GM12892 (cell line): ENCODE measurements around the gene IQCF2. TPM values are rescaled to one million over a fixed set of nuclear protein-coding genes. Genes with fewer than 3 reads are reported as not detected.

Source experiments
- DNase-seq: peaks from one replicate; pipeline ENCODE4 v3.0.0; 2011; ENCODE audit not compliant: insufficient read length
- FAIRE-seq: peaks from 2 replicates; lab custom pipeline; 2011; peaks lifted over from hg19 to GRCh38; lab: Jason Lieb, UNC
- POLR2A ChIP-seq: IDR thresholded peaks from 2 replicates; pipeline ENCODE4 v1.6.1; 2011; ENCODE audit warnings: low read depth, low read length, control low read depth
- POLR2AphosphoS5 ChIP-seq: IDR thresholded peaks from 2 replicates; pipeline ENCODE4 v1.6.1; 2011; ENCODE audit warnings: low read depth, low read length, control low read depth
- TAF1 ChIP-seq: IDR thresholded peaks from 2 replicates; pipeline ENCODE4 v1.6.1; 2011; ENCODE audit warnings: low read depth, mild to moderate bottlenecking, control low read depth, low read length, borderline replicate concordance
- polyA plus RNA-seq: library from polyadenylated mRNA; unstranded; fragments of >200 nt; gene quantifications from one replicate; pipeline ENCODE4 v1.2.1, GENCODE V29; 2012; ENCODE audit warnings: missing spikeins, inconsistent platforms; ENCODE audit not compliant: missing spikeins

Gene IQCF2
- not detected for polyA plus RNA-seq

DNA sequence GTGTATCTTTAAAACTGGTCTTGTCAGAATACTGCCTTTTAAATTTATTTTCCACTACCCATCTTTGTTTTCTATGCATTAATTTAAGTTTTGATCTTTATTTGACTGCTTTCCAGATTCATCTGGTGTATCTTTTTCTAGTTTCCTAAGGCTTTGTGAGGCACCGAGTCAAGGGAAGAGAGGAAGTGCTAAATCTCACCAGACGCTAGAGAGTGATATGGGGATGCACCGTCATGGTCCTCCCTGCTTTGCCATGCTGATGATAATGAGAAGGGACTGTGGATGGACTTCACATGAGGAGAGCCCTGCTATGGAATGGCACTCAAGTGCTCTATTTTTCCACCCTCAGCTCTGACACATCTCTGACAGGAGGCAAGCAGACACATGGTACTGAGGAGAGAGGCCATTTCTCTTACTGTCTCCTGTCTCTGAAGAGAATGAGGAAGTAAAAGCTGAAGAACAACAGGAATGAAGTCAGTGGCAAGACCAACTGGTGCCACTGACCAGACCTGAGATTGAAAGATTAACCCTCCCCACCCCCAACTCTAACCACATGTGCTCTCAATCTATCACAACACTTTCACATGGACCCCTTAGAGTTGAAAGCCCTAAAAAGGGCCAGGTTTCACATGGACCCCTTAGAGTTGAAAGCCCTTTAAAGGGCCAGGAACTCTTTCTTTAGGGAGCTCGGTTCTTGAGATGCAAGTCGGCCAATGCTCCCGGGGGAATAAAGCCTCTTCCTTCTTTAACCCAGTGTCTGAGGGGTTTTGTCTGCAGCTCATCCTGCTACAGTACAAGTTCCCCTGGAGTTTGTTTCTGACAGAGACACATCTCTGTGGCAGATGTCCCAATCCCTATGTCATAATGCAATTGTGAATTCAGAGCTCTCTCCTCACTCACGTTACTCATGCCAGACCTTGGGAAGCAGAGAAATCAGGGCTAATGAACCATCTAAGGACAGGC, at the start of gene IQCF2:
IQCF2 (plus strand) TSS at position 913 of the 963 bp plus-strand sequence. CDS start 52 bp downstream, outside the sequence.
- TF ChIP-seq POLR2A (no peak), TAF1 (no peak)
- FAIRE-seq (no peak), DNase-seq (no peak)

DNA sequence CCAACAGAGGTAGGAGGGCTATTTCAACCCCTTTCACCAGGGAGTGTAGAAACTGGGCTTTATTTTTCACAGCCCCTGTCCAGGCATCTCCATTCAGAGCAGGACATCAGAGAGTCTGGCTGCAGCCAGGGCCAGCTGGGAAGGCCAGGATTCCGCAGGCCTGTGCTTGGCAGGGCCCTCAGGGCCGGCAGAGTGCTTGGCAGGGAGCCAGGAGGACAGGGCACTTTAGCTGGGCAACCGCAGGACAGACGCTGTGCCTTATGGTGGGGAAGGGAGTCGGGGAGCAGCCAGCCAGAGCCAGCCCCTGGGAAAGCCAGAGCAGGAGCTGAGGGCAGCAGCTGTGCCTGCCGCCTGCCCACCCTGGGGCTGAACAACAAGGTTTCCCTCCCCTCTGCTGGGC, 47.9 kb upstream of the IQCF2 start:
- TF ChIP-seq POLR2AphosphoS5 (no peak), POLR2A (no peak), TAF1 (no peak)
- no peak for FAIRE-seq
- DNase-seq, result no peak

DNA sequence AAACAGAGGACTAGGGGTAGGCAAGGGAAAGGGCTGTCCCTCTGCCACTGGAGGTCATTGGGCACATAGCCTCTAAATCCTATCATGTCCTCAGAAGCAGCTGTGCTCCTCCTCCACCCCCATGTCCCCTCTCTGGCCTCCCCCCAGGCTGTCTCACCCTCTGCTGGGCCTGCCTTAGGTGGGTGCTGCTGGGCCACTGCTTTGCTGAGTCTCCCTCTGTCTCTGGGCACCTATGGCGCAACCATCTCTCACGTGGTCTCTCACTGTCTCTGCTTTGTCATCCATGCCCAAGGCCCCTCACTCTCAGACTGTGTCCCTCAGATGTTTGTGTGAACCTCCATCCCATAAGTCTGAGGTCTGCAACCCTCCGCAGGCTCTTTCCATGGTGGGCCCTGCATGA, 47.4 kb upstream of the IQCF2 start:
- FAIRE-seq (no peak), DNase-seq (no peak)
- no peak for TF ChIP-seq TAF1
- TF ChIP-seq POLR2A, result no peak

DNA sequence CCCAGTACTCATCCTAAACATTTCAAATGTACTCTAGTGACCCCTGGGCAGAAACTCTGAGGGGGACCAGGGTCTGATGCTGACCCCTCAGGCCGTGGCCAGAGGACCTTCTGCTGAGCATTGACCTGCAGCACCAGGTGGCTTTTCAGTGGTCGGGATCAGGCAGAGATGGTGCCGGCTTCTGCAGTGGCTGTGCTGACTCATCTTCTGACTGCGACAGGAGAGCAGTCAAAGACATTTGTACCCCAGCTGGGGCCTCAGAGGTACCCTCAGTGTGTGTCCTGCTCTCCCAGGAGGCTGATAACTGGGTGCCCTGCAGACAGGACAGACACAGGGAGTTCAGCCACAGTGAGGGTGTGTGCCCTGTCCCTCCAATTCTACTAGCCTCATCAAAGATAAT, 45.8 kb upstream of the IQCF2 start:
- no peak for DNase-seq
- TF ChIP-seq POLR2AphosphoS5 (no peak), POLR2A (no peak), TAF1 (no peak)
- FAIRE-seq, result no peak

DNA sequence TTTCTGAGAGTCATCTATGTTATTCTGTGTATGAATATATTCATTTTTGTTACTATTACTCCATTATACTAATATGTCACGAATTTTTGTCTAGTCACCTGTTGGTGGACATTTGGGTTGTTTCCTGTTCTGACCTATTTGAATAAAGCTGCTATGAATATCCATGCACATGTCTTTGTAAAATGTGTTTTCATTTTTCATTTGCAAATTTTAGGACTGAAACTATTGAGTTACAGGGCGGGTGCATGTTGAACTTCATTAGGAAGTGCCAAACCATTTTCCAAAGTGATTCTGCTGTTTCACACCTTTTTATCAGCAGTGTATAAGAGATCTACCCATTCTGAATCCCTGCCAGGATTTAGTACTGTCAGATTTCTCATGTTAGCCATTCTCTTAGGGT, 44.7 kb upstream of the IQCF2 start:
- DNase-seq, result no peak
- no peak for FAIRE-seq
- TF ChIP-seq POLR2A (no peak), TAF1 (no peak), POLR2AphosphoS5 (no peak)

DNA sequence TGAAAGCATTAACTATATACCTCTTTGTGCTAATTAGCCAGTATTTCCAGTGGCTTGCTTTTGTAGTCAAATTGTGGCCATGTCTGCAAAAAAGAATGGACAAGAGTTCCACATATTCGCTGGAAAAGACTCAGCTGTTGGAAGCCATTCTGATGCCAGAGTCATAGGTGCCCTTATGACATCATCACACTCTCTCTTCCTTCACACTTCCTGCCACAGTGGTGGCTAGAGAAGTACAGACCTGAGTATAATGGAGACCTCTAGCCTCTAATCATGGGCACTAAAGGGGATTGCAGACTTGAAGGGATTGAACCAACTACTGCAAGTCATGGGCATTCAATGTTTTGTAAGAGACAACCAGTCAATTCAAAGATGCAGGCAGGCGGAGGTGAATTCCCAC, 44.0 kb upstream of the IQCF2 start:
- no peak for FAIRE-seq
- TF ChIP-seq TAF1, result no peak
- TF ChIP-seq POLR2A, result no peak
- TF ChIP-seq POLR2AphosphoS5, result no peak
- no peak for DNase-seq

DNA sequence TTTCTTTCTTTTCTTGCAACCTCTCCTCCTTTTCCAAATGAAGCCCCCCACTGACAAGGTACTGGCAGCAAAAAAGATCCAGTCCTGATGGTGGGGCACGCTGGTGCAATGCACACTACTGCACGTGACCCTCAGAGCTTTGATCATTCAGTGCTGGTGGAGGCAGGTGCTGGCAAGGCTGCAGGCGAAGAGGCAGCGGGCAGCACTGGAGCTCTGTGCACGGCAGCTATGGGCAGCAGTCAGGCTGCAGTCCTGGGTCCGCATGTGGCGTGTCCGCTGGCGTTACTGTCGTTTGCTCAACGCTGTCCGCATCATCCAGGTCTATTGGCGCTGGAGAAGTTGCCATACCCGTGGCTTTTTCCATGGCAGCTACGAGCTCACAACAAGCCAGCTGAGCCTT, 42.3 kb upstream of the IQCF2 start:
- FAIRE-seq, result no peak
- TF ChIP-seq POLR2AphosphoS5 (no peak), TAF1 (no peak), POLR2A (no peak)
- DNase-seq, result no peak

DNA sequence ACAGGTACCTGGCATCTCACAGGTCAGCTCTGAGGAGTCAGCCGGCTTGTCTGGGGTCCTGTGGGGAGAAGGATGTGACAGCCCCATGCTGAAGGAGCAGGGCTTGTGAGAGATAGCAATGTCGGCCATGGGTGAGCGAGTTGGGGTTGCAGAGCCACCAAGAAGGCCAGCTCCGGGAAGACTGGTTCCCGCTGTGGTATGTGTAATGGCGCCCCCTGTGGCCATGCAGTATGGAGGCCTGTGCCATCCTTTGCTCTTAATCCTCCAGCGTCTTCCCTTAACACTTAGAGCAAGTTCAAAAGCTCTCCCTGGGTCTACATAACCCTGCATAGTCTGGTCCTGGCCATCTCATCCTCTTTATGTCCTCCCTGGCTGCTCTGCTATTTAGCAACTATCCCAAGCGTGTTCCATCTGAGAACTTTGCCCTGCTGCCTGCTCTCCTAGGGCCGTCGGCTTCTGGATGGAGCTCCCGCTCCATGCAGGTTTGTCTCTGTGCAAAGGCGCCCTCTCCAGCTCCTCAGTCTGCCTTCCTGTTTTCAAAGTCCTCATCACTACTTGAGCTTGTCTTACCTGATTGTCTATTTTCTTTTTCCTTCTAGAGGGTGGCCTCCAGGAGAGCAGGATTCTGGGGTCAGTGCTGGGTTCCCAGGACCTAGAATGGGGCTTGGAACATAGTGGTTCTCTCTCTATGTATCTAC, 41.6 kb upstream of the IQCF2 start:
- TF ChIP-seq POLR2AphosphoS5 (no peak), POLR2A (no peak), TAF1 (no peak)
- DNase-seq (no peak), FAIRE-seq (no peak)

DNA sequence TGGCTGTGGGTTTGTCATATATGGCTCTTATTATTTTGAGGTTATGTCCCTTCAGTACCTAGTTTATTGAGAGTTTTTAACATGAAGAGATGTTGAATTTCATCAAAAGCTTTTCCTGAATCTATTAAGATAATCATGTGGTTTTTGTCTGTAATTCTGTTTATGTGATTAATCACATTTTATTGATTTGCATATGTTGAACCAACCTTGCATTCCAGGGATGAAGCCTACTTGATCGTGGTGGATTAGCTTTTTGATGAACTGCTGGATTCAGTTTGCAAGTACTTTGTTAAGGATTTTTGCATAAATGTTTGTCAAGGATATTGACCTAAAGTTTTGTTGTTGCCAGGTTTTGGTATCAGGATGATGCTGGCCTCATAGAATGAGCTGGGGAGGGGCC, 33.1 kb upstream of the IQCF2 start:
- no peak for DNase-seq
- FAIRE-seq, result no peak
- TF ChIP-seq POLR2A, result no peak
- TF ChIP-seq TAF1, result no peak
- TF ChIP-seq POLR2AphosphoS5, result no peak

DNA sequence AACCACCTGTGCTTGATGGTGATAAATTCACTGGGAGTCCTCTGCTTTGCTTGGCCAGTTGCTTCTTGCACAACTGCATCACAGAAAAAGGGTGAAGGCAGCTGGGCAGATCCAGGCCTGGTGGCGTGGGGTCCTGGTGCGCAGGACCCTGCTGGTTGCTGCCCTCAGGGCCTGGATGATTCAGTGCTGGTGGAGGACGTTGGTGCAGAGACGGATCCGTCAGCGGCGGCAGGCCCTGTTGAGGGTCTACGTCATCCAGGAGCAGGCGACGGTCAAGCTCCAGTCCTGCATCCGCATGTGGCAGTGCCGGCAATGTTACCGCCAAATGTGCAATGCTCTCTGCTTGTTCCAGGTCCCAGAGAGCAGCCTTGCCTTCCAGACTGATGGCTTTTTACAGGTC, 31.1 kb upstream of the IQCF2 start:
- no peak for TF ChIP-seq POLR2A
- TF ChIP-seq POLR2AphosphoS5, result no peak
- no peak for TF ChIP-seq TAF1
- FAIRE-seq (no peak), DNase-seq (no peak)

DNA sequence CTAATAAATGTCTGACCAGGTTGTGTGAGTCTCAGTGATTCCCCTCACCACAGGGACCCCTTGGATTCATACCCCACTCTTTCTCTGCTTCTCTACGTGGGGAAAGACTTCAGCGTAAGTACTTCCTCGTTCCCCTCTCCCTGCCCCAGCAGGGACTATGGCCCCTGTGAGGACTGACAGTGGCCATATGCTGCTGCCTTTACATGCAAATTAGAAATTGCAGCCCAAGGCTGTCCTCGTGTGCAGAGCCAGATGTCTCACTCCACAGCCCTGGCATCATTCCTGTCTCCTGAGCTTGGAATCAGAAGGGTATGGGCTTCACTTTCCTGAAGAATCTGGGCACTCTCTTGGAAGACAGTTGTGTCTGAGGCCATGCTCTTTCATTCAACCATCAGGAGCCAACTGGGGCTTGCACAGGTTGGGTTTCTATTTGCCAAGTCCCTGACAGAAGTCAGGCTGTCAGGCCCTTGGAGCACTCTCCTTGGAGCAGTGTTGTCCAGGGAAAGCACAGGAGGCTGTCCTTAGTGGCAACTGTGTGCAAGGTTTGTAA, 30.5 kb upstream of the IQCF2 start:
- no peak for TF ChIP-seq POLR2A
- FAIRE-seq, result no peak
- DNase-seq, result no peak

DNA sequence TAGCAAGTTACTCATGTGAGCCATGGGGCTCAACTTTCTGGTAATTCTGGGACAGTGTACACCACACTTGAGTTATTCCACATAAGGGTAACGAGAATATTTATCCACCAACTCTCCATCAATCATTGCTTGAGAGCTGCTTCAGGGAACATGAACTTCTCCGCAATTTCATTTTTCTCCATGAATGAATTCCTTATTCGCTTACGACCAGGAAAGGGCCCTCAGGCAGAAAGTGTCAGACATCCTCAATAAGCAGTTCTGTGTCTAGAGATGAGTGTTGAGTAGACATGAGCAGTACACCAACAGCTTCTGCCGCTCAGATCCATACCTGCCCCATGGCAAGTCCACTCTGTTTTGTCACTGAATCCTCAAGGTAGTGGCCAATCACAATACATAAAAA, 24.8 kb upstream of the IQCF2 start:
- TF ChIP-seq POLR2AphosphoS5 (no peak), POLR2A (no peak), TAF1 (no peak)
- DNase-seq, result no peak
- no peak for FAIRE-seq
